Myocyte (in vitro differentiated cells): ENCODE measurements around the gene ACOT4. TPM values are rescaled to one million over a fixed set of nuclear protein-coding genes. Genes with fewer than 3 reads are reported as not detected.
"Not testable (repeated sequence)": the region's sequence is repeated elsewhere in the genome, so short reads cannot be mapped to it uniquely, and the experiment has no call there.

Experiments
- DNase-seq: peaks from one replicate; pipeline ENCODE4 v3.0.0-alpha.2; 2012; ENCODE audit warnings: low read depth
- total RNA-seq: library from RNA; depleted of rRNA; stranded (reverse); fragments of >200 nt; gene quantifications from 2 replicates; pipeline ENCODE4 v1.2.3, GENCODE V29; 2014

The ACOT4 gene
- total RNA-seq, 1 donor from 2014 or later: 0.13 TPM

DNA sequence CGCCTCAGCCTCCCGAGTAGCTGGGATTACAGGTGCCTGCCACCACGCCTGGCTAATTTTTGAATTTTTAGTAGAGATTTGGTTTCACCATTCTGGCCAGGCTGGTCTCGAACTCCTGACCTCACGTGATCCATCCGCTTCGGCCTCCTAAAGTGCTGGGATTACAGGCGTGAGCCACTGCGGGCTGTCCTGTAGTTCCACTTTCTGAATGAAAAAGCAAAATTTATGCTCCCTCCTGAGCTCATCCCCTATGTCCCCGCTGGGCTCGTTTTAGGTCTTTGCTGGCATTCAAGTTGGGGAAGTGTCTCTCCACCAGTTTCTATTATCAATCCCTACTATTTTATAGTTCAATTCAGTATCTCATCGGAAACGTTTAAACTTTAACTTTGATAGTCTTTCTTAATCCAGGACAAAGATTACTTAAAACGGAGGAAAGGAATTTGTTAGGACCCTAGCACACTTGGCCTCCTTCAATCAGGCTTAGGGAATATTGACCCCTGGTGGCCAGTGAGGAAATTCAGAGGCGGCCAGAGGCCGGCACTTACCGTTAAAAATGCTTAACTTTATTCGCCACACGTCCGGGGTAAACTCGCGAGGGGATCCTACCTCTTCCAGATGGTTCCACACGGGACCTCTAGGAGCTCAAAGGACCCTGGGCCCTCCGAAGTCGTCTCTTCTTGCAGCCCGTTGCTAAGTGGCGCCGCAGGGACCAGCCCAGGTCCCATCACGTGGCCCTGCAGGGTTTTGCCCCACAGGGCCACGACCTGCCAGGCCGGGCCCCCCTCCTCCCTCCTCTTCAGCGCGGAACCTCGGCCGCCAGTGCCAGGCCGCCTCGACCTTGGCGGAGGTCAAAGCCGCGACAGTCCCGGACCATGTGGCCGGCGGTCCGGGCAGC lies 41.7 kb downstream of the ACOT4 start:
- DNase-seq: peak; percentile 80

DNA sequence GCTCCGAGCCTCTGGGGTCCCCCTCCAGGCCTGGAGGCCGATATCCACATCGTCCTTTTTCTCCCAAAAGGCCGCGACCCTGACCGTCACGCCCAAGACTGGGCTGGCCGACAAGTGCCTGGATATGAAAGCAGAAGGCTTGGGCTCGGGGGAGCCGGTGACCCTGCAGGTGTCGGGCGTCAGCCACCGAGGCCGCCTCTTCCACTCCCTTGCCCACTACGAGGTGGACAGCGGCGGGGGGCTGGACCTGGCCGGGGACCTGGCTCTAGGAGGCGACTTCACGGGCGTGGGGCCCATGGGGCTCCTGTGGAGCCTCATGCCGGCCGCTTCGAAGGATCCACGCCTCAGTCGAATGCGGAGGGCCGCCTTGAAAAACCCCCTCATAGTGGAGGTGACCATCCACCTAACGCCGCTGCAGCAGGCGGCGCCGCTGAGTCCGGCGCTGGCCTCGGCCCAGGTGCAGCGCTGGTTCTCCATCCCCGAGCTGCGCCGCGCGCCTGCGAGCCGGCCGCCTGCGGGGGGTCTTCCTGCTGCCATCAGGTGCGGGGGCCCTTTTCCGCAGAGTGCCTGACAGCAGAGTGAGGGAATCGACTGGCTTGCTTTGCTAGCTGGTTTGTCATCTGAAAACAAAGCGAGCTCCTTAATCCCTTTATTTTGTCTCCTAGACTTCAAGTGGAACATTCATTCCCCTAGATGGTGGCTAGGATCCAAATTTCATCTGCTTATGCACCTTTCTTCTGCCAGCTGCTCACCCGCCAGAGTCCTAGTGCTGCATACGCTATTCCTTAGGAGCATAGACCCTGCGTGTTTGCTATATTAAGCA lies 42.5 kb downstream of the ACOT4 start:
- DNase-seq: no peak

DNA sequence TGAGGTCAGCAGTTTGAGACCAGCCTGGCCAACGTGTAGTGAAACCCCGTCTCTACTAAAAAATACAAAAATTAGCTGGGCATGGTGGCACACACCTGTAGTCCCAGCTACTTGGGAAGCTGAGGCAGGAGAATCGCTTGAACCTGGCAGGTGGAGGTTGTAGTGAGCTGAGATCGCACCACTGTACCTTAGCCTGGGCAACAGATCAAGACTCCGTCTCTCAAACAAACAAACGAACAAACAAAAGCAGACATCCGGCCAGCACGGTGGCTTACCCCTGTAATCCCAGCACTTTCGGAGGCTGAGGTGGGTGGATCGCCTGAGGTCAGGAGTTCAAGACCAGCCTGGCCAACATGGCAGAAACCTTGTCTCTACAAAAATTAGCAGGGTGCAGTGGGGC lies 44.7 kb downstream of the ACOT4 start:
- not testable (repeated sequence) for DNase-seq

DNA sequence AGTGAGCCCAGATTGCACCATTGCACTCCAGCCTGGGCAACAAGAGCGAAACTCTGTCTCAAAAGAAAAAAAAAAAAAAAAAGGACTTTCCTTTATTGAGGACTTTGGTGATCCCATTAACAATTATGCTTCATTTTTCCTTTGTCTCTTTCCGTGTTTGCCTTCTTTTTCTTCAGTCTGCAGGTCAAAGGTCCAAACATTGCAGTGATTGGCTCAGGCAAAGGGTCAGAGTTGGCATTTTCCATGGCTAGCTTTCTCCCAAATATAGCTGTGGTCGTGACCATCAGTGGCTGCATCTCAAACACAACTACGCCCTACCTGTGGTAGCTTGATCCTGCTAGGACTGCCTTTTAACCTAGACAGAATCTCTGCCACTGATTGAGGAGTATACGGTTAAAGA lies 46.2 kb downstream of the ACOT4 start:
- DNase-seq: no peak

DNA sequence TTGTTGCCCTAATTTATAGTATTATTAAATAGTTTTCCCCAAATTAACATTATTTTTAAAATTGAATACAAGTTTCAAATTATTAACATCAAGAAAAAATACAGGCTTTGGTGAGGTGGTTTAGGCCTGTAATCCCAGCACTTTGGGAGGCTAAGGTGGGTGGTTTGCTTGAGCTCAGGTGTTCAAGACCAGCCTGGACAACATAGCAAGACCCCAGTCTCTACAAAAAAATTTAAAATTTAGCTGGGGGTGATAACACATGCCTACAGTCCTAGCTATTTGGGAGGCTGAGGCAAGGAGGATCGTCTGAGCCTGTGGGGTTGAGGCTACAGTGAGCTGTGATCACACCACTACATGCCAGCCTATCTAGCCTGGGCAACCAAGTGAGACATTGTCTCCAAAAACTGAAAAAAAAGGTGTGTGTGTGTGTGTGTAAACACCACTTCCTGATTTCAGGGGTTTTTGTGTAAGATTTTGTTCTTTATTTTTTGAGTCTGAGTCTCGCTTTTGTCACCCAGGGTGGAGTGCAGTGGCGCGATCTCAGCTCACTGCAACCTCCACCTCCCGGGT lies 49.2 kb downstream of the ACOT4 start:
- no peak for DNase-seq

DNA sequence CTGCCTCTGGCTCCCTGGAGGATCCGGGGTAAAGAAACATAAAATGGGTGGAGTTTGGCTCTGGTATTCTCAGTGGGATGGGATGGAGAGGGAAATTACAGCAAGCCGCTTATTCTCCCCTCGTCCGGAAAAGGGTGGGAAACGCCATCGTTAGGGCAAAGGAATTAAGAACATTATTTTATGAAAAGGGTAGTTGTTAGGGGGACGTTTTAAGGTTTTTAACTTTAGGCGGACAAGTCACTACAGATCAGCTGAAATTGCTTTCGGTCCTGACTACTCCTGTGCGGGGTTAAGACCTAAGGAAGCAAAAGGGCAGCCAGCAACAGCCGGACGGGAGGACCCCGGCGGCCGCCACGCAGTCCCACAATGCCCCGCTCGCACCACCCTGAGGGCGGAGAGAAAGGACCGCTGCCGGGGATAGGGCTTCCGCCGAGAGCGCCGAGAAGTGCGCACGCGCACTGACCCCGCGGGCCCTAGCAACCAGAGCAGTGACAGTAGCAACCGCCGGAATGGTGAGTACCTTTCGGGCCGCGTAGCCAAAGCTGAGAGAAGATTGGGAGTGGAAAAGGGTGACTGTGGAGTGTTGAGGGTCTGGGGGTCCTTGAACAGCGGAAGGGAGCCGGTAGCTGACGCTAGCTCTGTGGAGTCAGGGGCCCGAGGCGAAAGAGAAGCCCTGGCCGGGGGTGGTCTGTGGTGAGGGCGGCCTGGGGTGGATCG lies 53.0 kb downstream of the ACOT4 start, which contains the start of gene DNAL1:
Gene DNAL1, plus strand, starts transcription at position 456 of the 717 bp plus-strand sequence. Its CDS starts 54 bp downstream, at position 510.
- peak; percentile 95 for DNase-seq

DNA sequence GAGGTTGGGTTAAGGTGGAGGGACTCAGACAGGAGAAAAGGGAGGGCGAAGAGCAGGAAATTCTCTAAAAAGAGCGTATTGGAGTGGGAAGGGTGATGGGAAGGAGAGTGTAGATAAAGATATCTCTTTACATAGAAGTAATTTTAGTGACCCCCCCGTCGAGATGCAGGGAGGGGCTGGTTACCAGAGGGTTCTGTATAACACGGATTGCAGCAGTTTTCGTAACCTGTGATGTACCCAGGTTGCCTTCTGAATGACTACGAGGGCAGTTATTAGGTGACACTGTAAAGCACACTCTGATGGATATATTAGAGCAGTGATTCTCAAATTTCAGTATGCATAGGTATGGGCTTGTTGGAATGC lies 53.6 kb downstream of the ACOT4 start:
- DNase-seq: no peak

Other genes starting within 250 kb of the ACOT4 start
- gene NUMB, start 133.3 kb upstream of the ACOT4 start, total RNA-seq: 13.5 and 17.2 TPM in 2 replicates
- gene RIOX1, start 100.9 kb upstream of the ACOT4 start, total RNA-seq: 12.1 and 17.1 TPM in 2 replicates
- 27.9 and 38.1 TPM in 2 replicates for gene ACOT1, start 54.7 kb upstream of the ACOT4 start, total RNA-seq
- 0.05 and 0.08 TPM in 2 replicates for gene HEATR4, start 32.9 kb upstream of the ACOT4 start, total RNA-seq
- 102 and 111 TPM in 2 replicates for gene ACOT2, start 22.7 kb upstream of the ACOT4 start, total RNA-seq
- gene ACOT6, start 20.6 kb downstream of the ACOT4 start, total RNA-seq: not detected in 2 replicates
- 16.1 and 23.0 TPM in 2 replicates for gene DNAL1, start 53.1 kb downstream of the ACOT4 start, total RNA-seq
- gene PNMA1, start 122.5 kb downstream of the ACOT4 start, total RNA-seq: 26.4 and 29.0 TPM in 2 replicates